Gastroesophageal sphincter (tissue), 4 donors: ENCODE data around the gene NAP1L4. TPM values are rescaled to one million over a fixed set of nuclear protein-coding genes. Genes with fewer than 3 reads are reported as not detected.

Experiments used
- ATAC-seq: fragments of 150-250 bp; one replicate; pipeline ENCODE4 v1.9.1; 2016; ENCODE audit warnings: mild to moderate bottlenecking, moderate library complexity
- H3K27ac ChIP-seq, 4 donors: fragments of 200-600 bp; sonication (generic) in 3 of 4; 1 replicate in 3 of 4; 2 replicates in 1 of 4; pipeline ENCODE4 v1.5.1; 2016 to 2019
- H3K27me3 ChIP-seq: fragments of 200-600 bp; sonication (generic); one replicate; pipeline ENCODE4 v1.5.1; 2019
- H3K36me3 ChIP-seq, 2 donors: fragments of 200-600 bp; sonication (generic); one replicate each; pipeline ENCODE4 v1.5.1; 2019; ENCODE audit warnings: control low read depth in 1 of 2
- H3K4me1 ChIP-seq, 3 donors: fragments of 200-600 bp; sonication (generic); 1 replicate in 2 of 3; 2 replicates in 1 of 3; pipeline ENCODE4 v1.5.1; 2016 to 2019; ENCODE audit warnings: control low read depth in 2 of 3
- H3K4me3 ChIP-seq, 2 donors: fragments of 200-600 bp; sonication (generic); one replicate each; pipeline ENCODE4 v1.5.1; 2019; ENCODE audit warnings: mild to moderate bottlenecking in 1 of 2, moderate library complexity in 1 of 2
- H3K9me3 ChIP-seq, 3 donors: fragments of 200-600 bp; sonication (generic); one replicate each; pipeline ENCODE4 v1.5.1; 2017 to 2019; ENCODE audit warnings: control low read depth in 2 of 3
- CTCF ChIP-seq, 4 experiments: fragments of 200-600 bp in 2 of 4; fragments of 450-650 bp in 2 of 4; sonication (generic) in 1 of 4; IDR thresholded peaks; one replicate each; pipeline ENCODE4 v1.5.1; 2017 to 2019; ENCODE audit warnings: antibody characterized with exemption in 4 of 4, mild to moderate bottlenecking in 2 of 4, moderate library complexity in 2 of 4
- EP300 ChIP-seq: sonication (generic); formaldehyde crosslinking; IDR thresholded peaks from one replicate; pipeline ENCODE4 v1.6.1; 2017; ENCODE audit warnings: antibody characterized with exemption, mild to moderate bottlenecking
- POLR2A ChIP-seq, 2 donors: fragments of 450-650 bp; IDR thresholded peaks; one replicate each; pipeline ENCODE4 v1.6.1; 2017; ENCODE audit warnings: antibody characterized with exemption in 2 of 2, mild to moderate bottlenecking in 2 of 2, moderate library complexity in 1 of 2
- POLR2AphosphoS5 ChIP-seq: sonication (generic); formaldehyde crosslinking; IDR thresholded peaks from one replicate; pipeline ENCODE4 v1.6.1; 2017; ENCODE audit warnings: antibody characterized with exemption
- WGBS, 2 donors: methylation state at CpG; one replicate each; pipeline ENCODE4 v1.1.5; 2018; ENCODE audit warnings: low coverage in 1 of 2; 5-methylcytosine and 5-hydroxymethylcytosine counted together
- total RNA-seq, 4 donors: library from RNA; depleted of rRNA; stranded (reverse); fragments of >200 nt; gene quantifications; one replicate each; pipeline ENCODE4 v1.1.0, GENCODE V29; 2016

Gene NAP1L4
- total RNA-seq, 4 donors from 2014 or later: 107 to 175 (median 137) TPM

DNA sequence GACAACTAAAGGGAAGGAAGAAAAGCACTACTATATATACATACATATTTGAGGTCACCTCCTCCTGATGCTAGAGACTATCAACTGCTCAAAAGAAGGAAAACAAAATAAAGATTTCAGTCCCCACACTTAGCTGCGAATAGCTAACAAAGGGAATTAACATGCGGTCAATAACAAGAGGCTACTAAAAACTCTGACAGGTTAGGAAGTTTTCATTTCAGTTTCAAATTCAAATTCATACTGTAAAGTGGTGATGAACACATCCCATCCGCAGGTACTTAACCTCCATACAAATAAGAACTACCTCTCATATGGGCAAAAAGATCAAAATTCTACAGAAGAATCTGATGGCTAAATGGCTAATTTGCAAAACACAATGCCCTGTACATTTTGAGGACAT, 2.6 kb downstream of the NAP1L4 start:
- Histone ChIP-seq H3K4me1 (peaks cover 0 to 76% (median 28%) of the 10 kb centered on the region in 3 donors), H3K9me3 (no peaks in the 10 kb centered on the region), H3K27me3 (no peaks in the 10 kb centered on the region), H3K27ac (peak overlapping the region in 2 of 4 donors; percentile 27 to 95), H3K36me3 (no peaks in the 10 kb centered on the region), H3K4me3 (peak overlapping the region in 1 of 2 donors; percentile 81)
- no peak for ATAC-seq
- WGBS, 2 donors: 20 to 35% methylated on average over 3 of the region's 3 CpGs
- TF ChIP-seq EP300: no peak
- TF ChIP-seq CTCF (IDR thresholded peaks at IDR 0.05): no peak
- no peak for TF ChIP-seq POLR2A (IDR thresholded peaks at IDR 0.05)
- TF ChIP-seq POLR2AphosphoS5: no peak

GRCh38 chr11:2989006-2989405, 3.1 kb downstream of the NAP1L4 start:
- TF ChIP-seq POLR2A (IDR thresholded peaks at IDR 0.05): no peak
- no peak for TF ChIP-seq POLR2AphosphoS5
- no peak for TF ChIP-seq EP300
- TF ChIP-seq CTCF (IDR thresholded peaks at IDR 0.05): no peak
- peak overlapping the region in 1 of 2 donors; percentile 10 for H3K4me3 ChIP-seq
- 18 to 37% methylated on average over 4 of the region's 4 CpGs for WGBS, 2 donors
- H3K27me3 ChIP-seq: no peaks in the 10 kb centered on the region
- no peaks in the 10 kb centered on the region for H3K36me3 ChIP-seq
- no peaks in the 10 kb centered on the region for H3K9me3 ChIP-seq
- peak overlapping the region in 2 of 4 donors; percentile 27 to 95 for H3K27ac ChIP-seq
- peaks cover 0 to 80% (median 28%) of the 10 kb centered on the region in 3 donors for H3K4me1 ChIP-seq
- ATAC-seq: no peak

DNA sequence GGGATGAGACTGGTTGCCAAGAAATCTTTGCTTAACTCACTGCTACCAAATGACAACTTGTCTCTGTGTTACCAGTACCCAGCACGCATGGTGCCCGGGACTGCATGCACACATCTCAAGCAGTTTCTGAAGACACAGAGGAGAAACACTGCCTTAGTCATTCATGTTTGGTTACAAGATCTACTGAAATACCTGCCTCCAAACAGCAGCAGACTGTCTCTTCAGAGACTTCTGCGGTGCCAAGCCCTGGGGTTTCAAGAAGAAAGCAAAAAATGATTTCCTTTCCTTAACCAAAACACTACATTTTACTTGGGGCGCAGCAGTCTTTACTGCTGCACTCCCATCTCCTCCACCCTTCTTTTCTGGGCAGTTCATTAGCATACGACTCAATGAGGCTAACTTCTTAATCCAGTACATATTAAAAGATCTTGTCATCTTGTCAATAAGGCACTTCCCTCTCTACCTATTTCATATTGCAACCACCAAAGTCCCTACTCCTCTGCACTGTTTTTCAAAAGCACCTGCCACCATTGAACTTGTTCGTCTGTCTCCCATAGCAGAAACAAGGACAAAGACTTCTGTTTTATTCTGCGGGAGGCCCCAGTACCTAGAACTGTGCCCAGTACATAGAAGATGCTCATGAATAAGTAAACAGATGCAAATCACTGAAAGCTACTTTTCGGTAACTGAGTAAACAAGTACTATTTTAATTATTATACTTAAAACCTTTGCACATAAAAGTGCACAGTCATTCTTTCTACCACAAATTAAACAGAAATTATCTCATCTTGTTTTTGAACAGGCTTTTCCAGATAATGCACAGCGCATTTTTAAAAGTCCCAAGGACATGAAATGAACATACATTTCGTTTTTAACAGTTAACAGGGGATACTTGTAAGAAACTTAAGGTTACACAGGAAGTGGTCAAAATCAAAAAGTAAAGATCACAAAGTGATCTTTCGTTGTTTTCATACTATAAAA, 4.0 kb downstream of the NAP1L4 start:
- H3K4me1 ChIP-seq: peaks cover 0 to 86% (median 28%) of the 10 kb centered on the region in 3 donors
- peak overlapping the region in 1 of 2 donors; percentile 3 for H3K4me3 ChIP-seq
- H3K27ac ChIP-seq: peak overlapping the region in 2 of 4 donors; percentile 14 to 95

GRCh38 chr11:2983908-2984307, 8.2 kb downstream of the NAP1L4 start:
- H3K4me1 ChIP-seq: peaks cover 0 to 72% (median 19%) of the 10 kb centered on the region in 3 donors
- 83 to 94% methylated on average over 2 of the region's 4 CpGs for WGBS, 2 donors
- TF ChIP-seq POLR2A (IDR thresholded peaks at IDR 0.05) (no peak), POLR2AphosphoS5 (no peak), CTCF (IDR thresholded peaks at IDR 0.05) (no peak), EP300 (no peak)

More for the DNA sequence above, 4.0 kb downstream of the NAP1L4 start:
- Histone ChIP-seq H3K27me3 (no peaks in the 10 kb centered on the region), H3K9me3 (no peaks in the 10 kb centered on the region), H3K36me3 (no peaks in the 10 kb centered on the region)
- 52 to 55% methylated on average over 9 to 11 of the region's 11 CpGs for WGBS, 2 donors
- TF ChIP-seq EP300 (no peak), CTCF (IDR thresholded peaks at IDR 0.05) (no peak), POLR2A (IDR thresholded peaks at IDR 0.05) (no peak), POLR2AphosphoS5 (no peak)
- no peak for ATAC-seq

More at GRCh38 chr11:2983908-2984307, 8.2 kb downstream of the NAP1L4 start:
- no peak for ATAC-seq
- Histone ChIP-seq H3K9me3 (no peaks in the 10 kb centered on the region), H3K36me3 (peaks cover 0 to 7% of the 10 kb centered on the region in 2 donors), H3K27ac (no peak overlapping the region), H3K4me3 (no peak overlapping the region), H3K27me3 (no peaks in the 10 kb centered on the region)
